Myocyte (in vitro differentiated cells): Measurements from ENCODE around the gene MARCKSL1. TPM values are rescaled to one million over a fixed set of nuclear protein-coding genes. Genes with fewer than 3 reads are reported as not detected.
"Not testable (repeated sequence)": the region's sequence is repeated elsewhere in the genome, so short reads cannot be mapped to it uniquely, and the experiment has no call there.

Source experiments
- DNase-seq: peaks from one replicate; pipeline ENCODE4 v3.0.0-alpha.2; 2012; ENCODE audit warnings: low read depth
- polyA plus RNA-seq: library from polyadenylated mRNA; unstranded; fragments of >200 nt; gene quantifications from one replicate; pipeline ENCODE4 v1.2.1, GENCODE V29; 2012; ENCODE audit warnings: missing spikeins
- total RNA-seq: library from RNA; depleted of rRNA; stranded (reverse); fragments of >200 nt; gene quantifications from 2 replicates; pipeline ENCODE4 v1.2.3, GENCODE V29; 2014

The MARCKSL1 gene, protein sequence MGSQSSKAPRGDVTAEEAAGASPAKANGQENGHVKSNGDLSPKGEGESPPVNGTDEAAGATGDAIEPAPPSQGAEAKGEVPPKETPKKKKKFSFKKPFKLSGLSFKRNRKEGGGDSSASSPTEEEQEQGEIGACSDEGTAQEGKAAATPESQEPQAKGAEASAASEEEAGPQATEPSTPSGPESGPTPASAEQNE
- 65.5 and 94.0 TPM in 2 replicates for total RNA-seq
- polyA plus RNA-seq: 47.0 TPM

DNA sequence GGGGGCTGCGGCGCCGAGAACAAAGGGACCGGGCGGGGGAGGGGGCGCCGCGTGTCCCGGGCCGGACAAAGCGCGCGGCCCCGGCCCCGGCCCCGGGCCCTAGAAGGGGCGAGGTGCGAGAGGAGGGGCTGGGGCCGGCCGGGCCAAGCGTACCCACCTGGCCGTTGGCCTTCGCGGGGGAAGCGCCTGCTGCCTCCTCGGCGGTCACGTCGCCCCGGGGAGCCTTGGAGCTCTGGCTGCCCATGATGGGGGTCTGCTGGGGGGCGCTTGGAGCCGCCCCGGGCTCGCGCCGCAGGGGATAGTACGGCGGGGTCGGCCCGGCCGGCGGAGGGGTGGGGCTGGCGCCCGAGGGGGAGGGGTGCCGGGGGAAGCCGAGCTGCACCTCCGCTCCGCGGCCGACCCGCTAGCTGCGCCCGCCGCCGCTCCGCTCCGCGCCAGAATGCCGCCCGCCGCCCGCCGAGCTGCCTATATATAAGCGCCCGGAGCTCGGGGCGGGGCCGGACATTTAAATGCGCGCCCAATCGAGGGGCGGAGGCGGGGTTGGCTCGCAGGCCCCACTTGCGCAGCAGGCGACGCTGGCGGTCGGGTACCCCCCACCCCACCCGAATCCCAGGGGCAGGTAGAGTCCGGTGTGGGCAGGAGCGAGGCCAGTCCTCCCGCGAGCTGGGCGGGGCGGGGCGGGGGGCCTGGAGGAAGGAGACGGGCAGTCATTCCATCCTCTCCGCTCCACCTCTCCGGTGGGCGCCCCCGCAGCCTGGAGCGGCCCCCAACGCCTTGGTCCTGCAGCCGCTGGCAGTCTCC, at the start of gene MARCKSL1:
Gene MARCKSL1, minus strand, starts transcription at position 444 of the 801 bp plus-strand sequence. Its CDS starts 200 bp downstream, at position 244.
- DNase-seq: peak; percentile 74

DNA sequence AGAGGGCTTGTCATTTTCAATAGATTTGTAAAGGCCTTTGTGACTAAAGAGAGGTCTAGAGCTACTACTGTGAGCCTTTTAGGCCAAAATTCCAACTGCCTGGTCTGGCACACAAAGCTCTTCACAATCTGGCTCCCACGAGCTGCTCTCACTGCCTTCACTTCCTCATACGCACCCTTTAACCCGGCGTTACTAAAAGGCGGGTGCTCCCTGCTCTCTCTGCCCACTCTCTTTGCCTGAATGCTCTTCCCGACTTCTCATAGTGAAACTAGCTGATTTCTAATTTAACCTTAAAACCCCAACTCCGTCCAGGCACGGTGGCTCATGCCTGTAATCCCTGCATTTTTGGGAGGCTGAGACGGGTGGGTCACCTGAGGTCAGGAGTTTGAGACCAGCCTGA, 44.0 kb upstream of the MARCKSL1 start:
- no peak for DNase-seq

DNA sequence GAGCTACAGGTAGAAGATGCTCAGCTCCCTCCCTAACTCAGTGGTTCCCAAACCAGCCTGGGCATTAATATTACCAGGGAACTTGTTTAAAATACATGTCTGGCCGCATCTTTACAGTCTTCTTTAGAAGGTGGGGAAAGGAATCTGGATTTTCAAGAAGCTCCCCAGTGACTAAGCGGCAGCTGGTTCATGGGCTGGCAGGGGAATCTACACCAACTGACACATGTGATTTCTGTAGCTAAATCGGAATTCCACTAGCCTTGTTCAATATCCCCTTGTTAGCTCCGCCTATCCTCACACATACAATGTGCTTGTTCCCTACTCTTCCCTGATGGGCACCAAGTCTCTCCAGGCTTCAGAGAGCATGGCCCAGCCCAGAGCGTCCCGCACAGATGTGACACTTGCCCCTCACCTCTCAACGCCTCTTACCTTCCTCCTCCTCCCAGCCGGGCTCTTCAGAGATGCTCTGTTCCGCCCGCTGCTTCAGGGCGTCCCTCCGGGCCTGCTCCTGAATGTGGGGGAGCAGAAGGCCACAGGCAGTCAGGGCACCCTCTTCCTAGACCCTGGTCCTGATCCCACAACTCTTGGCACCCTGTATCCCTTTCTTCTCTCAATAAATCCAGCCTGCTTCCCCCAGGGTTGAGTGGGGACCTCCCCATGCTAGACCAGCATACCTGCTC, 41.6 kb upstream of the MARCKSL1 start:
- DNase-seq: peak; percentile 30

DNA sequence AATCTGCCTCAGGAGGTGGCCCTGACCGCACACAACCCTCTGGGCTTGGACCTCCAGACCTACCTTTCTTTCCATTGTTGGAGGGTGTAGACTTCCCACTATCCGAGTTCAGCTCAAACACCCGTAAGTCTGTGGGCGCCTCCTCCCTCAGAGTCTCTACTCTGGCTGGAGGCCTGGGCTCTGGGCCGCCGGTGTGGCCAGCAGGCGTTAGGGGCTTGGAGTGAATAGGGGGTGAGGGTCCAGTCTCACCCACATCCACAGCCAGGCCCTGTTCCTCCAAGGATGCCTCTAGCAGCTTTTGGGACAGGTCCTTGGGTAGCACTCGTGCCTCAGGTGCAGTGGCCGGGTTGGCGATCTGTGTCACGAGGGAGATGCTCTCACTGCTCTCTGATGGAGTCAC, 40.2 kb upstream of the MARCKSL1 start:
- no peak for DNase-seq

DNA sequence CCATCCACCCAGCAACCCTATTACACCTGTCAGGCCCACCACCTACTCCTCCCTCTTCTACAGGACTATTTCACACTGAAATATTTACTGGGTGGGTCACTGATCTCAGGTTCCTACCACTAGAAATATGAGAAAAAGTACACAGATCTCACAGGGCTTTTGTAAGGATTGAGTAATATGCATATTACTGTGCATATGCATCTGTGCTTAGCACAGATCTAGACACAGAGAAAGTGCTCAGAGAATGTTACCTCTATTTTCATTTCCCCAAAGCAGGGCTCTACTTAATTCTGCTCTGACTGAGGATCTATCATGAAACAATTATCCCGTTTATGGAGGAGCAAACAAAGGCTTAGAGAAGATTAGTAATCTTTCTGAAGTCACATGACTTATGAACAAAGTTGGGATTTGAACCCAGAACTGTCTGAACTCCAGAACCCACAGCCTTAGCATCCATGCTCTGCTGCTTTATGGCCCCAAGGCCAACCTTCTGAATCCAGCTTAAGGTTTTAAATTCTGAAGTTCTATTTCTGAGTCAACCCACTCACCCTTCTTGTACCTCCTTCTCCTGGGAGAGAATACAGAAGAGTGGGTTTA, 38.1 kb upstream of the MARCKSL1 start:
- DNase-seq: no peak

DNA sequence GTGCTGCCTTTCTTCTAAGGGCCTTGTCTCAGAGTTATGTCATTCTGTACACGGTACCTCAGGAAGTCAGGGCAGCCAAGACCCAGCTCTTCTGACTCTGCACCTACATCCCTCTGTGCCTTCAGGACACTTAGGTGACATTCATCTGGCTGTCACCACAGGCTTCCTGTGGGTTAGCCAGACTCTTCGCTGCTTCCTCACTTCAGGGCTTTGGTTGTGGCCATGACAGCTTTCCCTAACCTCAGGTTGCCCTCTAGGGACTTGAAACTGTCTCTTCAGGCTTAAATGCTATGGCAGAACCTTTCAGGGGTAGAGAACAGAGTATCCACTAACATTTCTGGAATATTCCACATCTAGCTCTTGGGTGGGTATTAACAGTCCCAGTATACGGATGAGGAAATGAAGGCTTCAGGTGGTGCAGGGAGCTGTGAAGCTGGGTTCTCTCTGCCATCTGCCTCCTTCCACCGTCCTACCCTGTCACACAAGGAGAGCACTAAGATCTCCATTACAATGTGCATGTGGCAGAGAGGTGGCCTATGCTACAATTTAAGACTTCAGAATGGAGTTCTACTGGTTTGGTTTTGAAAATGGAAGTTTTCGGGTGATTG, 36.2 kb upstream of the MARCKSL1 start:
- DNase-seq: peak; percentile 30

DNA sequence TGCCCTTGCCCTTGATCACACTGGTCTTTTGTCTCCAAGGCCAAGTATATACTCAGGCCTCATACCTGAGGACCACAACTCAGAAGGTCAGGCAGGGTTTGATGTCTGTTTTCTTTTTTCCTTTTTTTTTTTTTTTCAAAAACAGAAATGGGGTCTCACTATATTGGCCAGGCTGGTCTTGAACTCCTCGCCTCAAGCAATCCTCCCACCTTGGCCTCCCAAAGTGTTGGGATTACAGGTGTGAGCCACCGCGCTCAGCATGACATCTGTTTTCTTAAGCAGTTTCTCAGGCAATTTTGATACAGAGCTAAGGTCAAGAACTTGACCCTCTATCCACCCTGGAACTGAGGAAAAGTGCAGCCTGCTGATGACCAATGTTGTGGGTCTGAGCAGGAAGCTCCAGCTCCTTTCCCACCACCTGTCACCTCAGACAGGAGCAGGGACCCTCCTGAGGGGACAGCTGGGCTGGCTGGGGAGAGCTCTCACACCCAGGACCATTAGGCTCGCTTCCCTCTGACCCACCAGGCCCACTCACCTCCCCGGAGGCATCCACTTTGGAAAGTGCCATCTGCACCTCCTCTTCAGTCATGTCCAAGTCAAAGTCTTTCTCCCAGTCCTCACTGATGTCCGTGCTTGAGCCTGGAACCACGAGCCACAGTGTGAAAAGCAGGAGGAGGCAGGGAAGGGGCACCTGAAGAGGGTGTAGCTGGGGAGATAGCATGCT, 32.0 kb upstream of the MARCKSL1 start:
- no peak for DNase-seq

DNA sequence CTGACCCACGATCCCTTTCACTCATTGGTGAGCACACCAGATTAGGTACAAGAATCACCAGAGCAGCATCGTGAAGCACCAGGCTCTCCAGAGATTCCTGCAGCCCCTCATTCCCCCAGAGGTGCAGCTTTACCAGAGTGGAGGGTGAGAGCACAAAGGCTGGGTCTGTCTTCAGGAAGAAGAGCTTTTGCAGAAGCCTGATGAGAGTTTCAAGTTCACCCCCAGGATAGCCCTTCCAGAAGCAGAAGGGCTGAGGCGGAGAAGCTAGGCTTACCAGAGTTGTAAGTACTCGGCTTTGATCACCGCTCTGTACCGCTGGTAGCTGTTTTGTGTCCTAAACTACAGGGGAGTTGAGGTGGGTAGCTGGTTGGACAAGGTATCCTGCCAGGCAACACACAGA, 29.4 kb upstream of the MARCKSL1 start:
- DNase-seq: no peak

DNA sequence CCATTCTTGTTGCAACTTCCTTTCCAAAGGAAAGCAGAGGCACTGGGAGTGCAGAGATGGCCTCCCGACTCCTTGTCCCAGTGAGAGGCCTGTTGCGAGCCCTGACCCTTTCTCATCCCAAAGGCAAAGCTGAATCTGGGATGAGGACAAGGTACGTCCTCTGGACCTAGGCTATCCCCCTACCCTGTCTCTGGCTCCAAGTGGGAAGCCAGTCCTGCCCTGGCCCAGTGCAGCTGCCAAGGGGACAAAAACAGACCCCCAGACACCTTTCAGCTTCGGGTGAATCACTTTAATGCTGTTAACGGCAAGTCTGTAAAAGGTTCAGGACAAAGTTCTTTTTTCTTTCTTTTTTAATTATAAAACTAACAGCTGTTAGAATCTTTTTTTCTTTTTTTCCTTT, 28.8 kb upstream of the MARCKSL1 start:
- no peak for DNase-seq

DNA sequence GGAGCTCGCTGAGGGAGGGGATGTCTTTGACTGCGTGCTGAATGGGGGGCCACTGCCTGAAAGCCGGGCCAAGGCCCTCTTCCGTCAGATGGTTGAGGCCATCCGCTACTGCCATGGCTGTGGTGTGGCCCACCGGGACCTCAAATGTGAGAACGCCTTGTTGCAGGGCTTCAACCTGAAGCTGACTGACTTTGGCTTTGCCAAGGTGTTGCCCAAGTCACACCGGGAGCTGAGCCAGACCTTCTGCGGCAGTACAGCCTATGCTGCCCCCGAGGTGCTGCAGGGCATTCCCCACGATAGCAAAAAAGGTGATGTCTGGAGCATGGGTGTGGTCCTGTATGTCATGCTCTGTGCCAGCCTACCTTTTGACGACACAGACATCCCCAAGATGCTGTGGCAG, 27.7 kb upstream of the MARCKSL1 start:
- no peak for DNase-seq

DNA sequence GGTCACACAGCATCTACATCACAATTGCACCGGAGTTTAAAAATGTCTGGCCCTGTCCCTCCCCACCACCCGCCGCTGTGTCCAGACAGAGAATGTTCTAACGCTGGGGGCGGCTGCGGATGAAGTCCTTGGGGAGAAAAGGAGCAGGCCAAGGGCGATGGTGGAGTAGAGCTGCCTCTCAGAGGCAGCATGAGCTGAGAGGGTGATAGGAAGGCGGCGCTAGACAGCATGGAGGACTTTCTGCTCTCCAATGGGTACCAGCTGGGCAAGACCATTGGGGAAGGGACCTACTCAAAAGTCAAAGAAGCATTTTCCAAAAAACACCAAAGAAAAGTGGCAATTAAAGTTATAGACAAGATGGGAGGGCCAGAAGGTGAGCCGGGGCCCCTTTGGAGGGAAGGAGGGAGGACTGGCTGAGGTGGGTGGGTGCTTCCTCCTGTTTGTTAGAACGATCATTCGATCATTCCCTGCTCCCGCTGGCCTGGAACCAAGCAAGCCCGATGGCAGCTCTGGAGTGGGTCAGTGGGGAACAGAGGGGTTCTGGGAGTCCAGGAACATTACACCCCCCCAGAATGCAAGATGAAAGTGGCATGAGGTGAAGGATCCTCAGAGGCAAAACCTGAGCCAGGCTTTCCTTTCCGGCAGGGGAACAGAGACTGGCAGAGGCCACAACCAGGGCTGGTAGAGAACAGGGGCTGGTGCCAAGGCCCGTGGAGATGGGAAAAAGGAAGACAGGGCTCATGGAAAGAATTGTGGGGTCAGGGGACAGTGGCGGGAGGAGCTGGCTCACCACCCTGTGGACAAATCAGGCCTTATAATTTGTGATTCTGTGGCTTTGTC, 26.7 kb upstream of the MARCKSL1 start, which contains the start of the genes FAM229A and TSSK3:
Gene FAM229A, minus strand, starts transcription at position 12 of the 840 bp plus-strand sequence. CDS start 394 bp downstream, outside the sequence.
Gene TSSK3, plus strand, starts transcription at position 66 of the 840 bp plus-strand sequence. Its CDS starts 163 bp downstream, at position 229.
- no peak for DNase-seq

DNA sequence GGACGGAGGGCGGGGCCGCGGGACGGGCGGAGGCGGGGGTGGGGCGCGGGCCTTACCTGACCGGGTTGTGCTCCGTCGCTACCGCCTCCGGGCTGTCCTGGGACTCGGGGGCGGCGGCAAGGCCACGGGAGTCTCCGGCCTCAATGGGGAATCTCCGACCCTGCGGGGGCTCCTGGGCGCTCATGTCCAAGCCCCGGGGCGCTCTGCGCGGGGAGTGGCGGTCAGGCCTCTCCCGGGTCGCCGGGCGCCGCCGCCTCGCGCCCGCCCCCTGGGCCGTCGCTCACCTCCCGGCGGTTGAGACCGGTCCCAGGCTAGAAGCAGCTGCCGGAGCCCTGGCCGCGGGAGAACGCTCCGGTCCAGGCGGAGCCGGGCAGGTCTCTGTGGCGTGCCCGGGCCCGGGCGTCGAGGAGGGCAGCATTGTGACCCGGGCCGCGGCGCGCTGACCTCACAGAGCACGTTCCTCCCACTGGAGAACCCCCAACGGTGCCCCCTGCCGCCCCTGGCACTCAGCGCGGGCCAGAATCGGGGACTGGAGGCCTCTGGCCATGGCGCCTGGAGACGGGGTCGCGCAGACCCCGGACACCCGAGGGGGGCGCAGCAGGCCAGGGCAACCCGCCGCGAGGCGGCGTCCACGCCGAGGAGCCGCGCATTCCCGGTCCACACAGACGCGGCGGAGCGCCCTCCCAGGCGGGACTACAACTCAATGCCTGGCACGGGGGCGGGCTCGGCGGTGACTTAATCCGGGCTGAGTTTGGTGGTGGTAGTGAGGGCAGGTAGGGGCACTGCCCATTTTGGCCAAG, 25.8 kb upstream of the MARCKSL1 start:
- DNase-seq: no peak

DNA sequence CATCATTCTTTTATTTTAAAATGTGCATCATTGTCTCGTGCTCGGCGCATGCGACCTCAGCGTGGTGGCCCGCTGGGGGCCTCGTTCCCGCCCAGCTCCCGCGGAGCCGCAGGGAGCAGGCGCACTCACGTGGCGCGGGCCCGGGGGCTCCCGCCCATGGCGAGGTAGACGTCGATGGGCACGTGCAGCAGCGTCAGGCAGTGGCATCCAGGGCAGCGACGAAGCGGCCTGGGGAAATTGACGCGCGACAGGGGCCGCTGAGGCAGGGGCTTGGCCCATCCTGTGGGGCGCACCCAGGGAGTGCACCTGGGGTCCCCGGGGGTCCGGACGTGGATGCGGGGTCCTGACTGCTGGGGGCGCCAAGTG, 25.3 kb upstream of the MARCKSL1 start:
- no peak for DNase-seq

DNA sequence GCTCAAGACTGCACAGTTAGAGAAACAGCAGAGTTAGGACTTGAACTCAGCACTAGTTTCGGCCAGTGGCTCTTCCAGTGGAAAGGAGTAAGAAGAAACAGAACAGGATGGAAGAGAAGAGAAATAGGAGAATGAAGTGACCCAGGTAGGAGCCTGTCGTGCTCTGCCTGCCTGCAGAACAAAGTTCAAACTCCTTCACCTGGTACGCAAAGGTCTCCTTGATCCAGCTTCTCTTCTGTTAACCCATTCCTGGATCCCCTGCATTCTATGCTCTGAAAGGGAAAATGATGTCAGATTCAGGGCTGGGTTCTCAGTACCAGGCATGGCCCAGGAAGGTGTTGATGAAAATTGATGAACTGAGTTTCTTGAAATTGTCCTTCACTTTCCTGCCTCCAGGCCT, 22.4 kb upstream of the MARCKSL1 start:
- no peak for DNase-seq

DNA sequence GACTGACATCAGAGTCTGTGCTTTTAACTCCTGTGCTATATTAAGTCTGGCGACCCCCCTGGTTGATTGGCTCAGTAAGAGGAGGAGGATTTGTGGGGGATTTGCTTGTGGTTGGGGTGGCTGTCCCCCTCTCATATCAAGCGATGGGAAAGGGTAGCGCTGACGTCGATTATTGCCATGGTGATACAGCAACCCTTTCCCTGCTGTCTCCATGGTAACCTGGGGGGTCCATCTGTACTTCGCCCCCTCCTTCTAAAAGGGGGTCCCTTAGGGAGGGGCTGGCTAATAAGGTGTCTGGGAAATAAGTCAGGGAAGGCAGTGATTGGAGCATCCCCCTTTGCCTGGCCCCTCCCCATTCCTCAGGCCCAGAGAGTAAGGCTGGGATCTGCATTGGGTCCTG, 21.6 kb upstream of the MARCKSL1 start:
- DNase-seq: no peak

DNA sequence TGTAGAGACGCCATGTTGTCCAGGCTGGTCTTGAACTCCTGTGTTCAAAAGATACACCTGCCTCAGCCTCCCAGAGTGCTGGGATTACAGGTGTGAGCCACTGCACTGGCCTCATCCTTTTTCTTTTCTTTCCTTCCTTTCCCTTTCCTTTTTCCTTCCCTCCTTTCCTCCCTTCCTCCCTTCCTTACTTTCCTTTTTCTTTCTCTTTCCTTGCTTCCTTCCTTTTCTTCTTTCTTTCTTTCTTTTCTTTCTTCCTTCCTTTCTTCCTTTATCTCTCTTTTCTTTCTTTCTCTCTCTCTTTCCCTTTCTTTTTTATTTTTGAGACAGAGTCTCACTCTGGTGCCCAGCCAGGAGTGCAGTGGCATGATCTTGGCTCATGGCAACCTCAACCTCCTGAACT, 20.4 kb upstream of the MARCKSL1 start:
- DNase-seq: no peak

DNA sequence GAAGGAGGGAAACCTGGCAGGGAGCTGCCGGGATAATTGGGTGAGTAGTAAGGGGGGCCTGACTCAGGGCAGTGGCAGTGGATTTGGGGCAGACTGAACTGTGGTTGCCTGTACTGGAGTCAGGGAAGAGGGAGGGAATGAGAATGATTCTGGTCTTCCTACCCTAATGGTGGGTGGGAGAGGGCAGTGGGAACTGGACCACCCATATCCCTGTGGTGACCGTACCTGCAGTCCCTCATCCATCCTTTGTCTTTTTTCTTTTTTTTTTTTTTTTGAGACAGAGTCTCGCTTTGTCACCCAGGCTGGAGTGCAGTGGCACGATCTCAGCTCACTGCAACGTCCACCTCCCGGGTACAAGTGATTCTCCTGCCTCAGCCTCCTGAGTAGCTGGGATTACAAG, 19.7 kb upstream of the MARCKSL1 start:
- DNase-seq: not testable (repeated sequence)

DNA sequence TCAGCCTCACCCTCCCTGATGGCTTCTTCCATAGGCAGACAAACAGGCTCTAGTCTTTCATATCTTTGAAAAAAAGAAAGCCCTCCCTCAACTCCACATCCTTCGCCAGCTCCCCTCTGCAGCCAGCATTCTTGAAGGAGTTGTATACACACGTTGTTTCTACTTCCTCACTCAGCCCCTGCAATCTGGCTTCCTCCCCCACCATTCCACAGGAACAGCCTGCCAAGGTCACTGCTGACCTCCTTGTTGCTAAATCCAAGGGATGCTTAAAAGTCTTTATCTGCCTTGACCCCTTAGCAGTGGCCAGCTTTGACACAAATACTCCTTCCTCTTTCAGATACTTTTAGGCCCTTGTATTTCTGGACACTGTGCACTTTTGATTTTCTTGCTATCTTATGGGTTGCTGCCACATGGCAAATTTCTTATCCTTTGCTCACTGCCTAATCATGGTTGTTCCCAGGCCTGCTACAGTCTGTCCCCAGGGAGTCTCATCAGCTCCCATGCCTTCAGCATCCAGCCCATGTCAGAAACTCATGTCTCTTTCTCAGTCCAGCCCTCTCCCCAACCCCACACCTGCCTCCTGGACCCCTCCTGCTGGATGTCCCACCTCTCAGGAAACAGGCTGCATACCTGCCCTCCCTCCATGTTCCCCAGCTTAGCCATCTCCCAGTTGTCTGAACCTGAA, 18.0 kb upstream of the MARCKSL1 start:
- no peak for DNase-seq
